Endodermal cell (in vitro differentiated cells): ENCODE results near the gene CCDC87. TPM values are rescaled to one million over a fixed set of nuclear protein-coding genes. Genes with fewer than 3 reads are reported as not detected.

Source experiments
- DNase-seq: peaks from one replicate; pipeline ENCODE4 v3.0.0-alpha.2; 2017
- H3K27ac ChIP-seq: 2 replicates; pipeline ENCODE4 v1.5.1; 2013; ENCODE audit warnings: mild to moderate bottlenecking, low read depth, low read length, moderate library complexity
- H3K27me3 ChIP-seq: 2 replicates; pipeline ENCODE4 v1.6.1; 2013; ENCODE audit warnings: mild to moderate bottlenecking, low read length, moderate library complexity; ENCODE audit not compliant: insufficient read depth, control insufficient read depth, poor library complexity, severe bottlenecking
- H3K36me3 ChIP-seq: 2 replicates; pipeline ENCODE4 v1.7.0; 2013; ENCODE audit warnings: mild to moderate bottlenecking, low read length, moderate library complexity; ENCODE audit not compliant: control insufficient read depth, insufficient read depth
- H3K4me1 ChIP-seq: one replicate; pipeline ENCODE4 v1.7.0; 2013; ENCODE audit warnings: low read length; ENCODE audit not compliant: control insufficient read depth, insufficient read depth
- H3K4me3 ChIP-seq: 2 replicates; pipeline ENCODE4 v1.5.1; 2013; ENCODE audit warnings: mild to moderate bottlenecking, low read length, moderate library complexity
- H3K9ac ChIP-seq: 2 replicates; pipeline ENCODE4 v1.6.1; 2013; ENCODE audit warnings: mild to moderate bottlenecking, low read length, moderate library complexity; ENCODE audit not compliant: poor library complexity, severe bottlenecking; ENCODE audit errors: extremely low read depth
- H3K9me3 ChIP-seq: 2 replicates; pipeline ENCODE4 v1.6.1; 2013; ENCODE audit warnings: mild to moderate bottlenecking, low read length, moderate library complexity; ENCODE audit not compliant: control insufficient read depth
- H3K27ac Mint-ChIP-seq: 2 replicates; pipeline ENCODE4 v1.8.0; 2020; ENCODE audit warnings: mixed read lengths
- H3K27me3 Mint-ChIP-seq: 2 replicates; pipeline ENCODE4 v1.8.0; 2021; ENCODE audit warnings: mild to moderate bottlenecking, mixed read lengths; ENCODE audit not compliant: insufficient read depth
- H3K36me3 Mint-ChIP-seq: 2 replicates; pipeline ENCODE4 v1.8.0; 2020; ENCODE audit warnings: low read depth, mixed read lengths
- H3K4me1 Mint-ChIP-seq: 2 replicates; pipeline ENCODE4 v1.8.0; 2020; ENCODE audit warnings: mixed read lengths
- H3K4me3 Mint-ChIP-seq: 2 replicates; pipeline ENCODE4 v1.8.0; 2020; ENCODE audit warnings: mild to moderate bottlenecking, moderate library complexity, mixed read lengths
- H3K9me3 Mint-ChIP-seq: 2 replicates; pipeline ENCODE4 v1.8.0; 2020; ENCODE audit warnings: mild to moderate bottlenecking, mixed read lengths
- WGBS, 2 experiments: methylation state at CpG; one replicate each; pipeline versions ENCODE4 v1.1.5 to v1.1.7; 2013; ENCODE audit warnings: missing lambda C conversion rate in 2 of 2, mixed read lengths in 1 of 2; ENCODE audit not compliant: insufficient coverage in 1 of 2, insufficient read length in 1 of 2; 5-methylcytosine and 5-hydroxymethylcytosine counted together
- total RNA-seq, 2 donors: library from RNA; stranded (reverse); fragmentation: NEBNext Ultra II Directional in 1 of 2; extraction: Animal tissue kit (Norgen Biotek cat#: 25700) in 1 of 2; gene quantifications; 2 replicates in 1 of 2; 3 replicates in 1 of 2; pipeline ENCODE4 v1.2.1, GENCODE V29; 2021
- TF ChIP-seq, protein P1 (sequence below): fragments of 200-600 bp; sonication (generic); conservative IDR thresholded peaks from 2 replicates; pipeline ENCODE4 v1.5.0; 2021; ENCODE audit warnings: antibody characterized with exemption, mild to moderate bottlenecking

Gene CCDC87
- total RNA-seq, 2 donors from 2014 or later, result 0.84 to 1.5 TPM

DNA sequence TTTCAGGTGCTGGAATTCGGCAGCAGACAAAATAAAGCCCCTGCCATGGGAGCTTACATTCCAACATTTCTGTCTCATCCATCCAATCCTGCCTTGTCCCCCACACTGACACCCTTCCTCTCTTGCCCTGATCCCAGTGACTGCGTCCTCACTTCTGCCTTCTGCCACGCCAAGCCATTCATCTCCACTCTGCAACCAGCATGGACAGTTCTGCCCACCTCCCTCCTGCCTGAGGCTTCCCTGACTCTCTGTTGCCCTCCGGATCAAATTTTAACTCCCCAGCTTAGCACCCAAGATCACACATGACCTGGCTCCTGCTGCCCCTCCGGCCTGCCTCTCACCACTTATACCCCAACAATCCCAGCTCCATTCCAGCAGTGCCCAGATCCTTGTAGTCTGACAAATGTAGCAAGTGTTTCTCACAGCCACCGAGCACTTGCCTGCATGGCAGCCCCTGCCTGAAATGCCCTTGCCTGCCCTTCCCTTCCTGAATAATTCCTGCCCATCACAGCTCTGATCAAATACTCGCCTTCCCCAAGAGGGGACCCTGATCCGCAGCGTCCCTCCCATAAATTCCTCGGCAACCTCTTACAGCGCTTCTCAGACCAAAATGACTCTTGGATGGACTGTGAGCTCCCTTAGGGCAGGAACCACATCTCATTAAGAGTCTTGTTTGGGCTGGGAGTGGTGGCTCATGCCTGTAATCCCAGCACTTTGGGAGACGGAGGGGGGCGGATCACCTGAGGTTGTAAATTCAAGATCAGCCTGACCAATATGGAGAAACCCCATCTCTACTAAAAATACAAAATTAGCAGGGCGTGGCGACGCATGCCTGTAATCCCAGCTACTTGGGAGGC is 43.9 kb downstream of the CCDC87 start:
- H3K4me1 ChIP-seq, result no peaks in the 10 kb centered on the region
- no peaks in the 10 kb centered on the region for H3K36me3 Mint-ChIP-seq
- H3K9me3 Mint-ChIP-seq, result no peaks in the 10 kb centered on the region
- H3K4me3 Mint-ChIP-seq, result no peak overlapping the region
- H3K9ac ChIP-seq, result no peak overlapping the region
- 80 to 81% methylated on average over 11 to 16 of the region's 16 CpGs for WGBS, 2 experiments
- DNase-seq, result no peak
- H3K27ac ChIP-seq, result no peak overlapping the region
- no peaks in the 10 kb centered on the region for H3K36me3 ChIP-seq
- no peaks in the 10 kb centered on the region for H3K27me3 ChIP-seq
- H3K27ac Mint-ChIP-seq, result no peak overlapping the region
- no peak overlapping the region for H3K4me3 ChIP-seq
- H3K9me3 ChIP-seq, result no peaks in the 10 kb centered on the region
- H3K4me1 Mint-ChIP-seq, result peaks cover 16% of the 10 kb centered on the region
- H3K27me3 Mint-ChIP-seq, result peaks cover 1% of the 10 kb centered on the region
- TF ChIP-seq, protein P1, sequence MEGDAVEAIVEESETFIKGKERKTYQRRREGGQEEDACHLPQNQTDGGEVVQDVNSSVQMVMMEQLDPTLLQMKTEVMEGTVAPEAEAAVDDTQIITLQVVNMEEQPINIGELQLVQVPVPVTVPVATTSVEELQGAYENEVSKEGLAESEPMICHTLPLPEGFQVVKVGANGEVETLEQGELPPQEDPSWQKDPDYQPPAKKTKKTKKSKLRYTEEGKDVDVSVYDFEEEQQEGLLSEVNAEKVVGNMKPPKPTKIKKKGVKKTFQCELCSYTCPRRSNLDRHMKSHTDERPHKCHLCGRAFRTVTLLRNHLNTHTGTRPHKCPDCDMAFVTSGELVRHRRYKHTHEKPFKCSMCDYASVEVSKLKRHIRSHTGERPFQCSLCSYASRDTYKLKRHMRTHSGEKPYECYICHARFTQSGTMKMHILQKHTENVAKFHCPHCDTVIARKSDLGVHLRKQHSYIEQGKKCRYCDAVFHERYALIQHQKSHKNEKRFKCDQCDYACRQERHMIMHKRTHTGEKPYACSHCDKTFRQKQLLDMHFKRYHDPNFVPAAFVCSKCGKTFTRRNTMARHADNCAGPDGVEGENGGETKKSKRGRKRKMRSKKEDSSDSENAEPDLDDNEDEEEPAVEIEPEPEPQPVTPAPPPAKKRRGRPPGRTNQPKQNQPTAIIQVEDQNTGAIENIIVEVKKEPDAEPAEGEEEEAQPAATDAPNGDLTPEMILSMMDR, result no peak

DNA sequence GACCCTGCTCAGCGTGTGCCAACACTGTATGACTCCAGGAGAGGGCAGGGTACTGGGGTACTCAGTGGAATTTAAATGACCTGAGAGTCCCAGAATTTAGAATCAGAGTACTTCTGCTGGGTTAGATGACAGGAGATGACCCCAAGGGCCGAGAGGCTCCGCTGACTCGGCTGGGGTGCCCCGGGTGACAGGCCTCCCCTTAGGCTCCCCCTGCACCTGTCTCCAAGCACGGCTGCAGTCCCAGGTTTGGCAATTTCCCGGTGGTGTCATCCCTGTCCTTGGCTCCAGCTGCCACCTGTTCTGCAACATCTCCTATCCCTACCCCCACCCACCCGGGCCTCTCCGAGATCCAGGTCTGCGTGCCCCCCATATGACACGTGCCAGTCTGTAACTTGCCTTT is 44.8 kb downstream of the CCDC87 start:
- H3K4me1 ChIP-seq, result no peaks in the 10 kb centered on the region
- Mint-ChIP-seq H3K9me3 (no peaks in the 10 kb centered on the region), H3K27me3 (peaks cover 1% of the 10 kb centered on the region), H3K27ac (no peak overlapping the region), H3K4me3 (no peak overlapping the region), H3K36me3 (peaks cover 3% of the 10 kb centered on the region), H3K4me1 (peaks cover 24% of the 10 kb centered on the region)
- H3K4me3 ChIP-seq, result no peak overlapping the region
- H3K9me3 ChIP-seq, result no peaks in the 10 kb centered on the region
- 83 to 84% methylated on average over 6 to 11 of the region's 11 CpGs for WGBS, 2 experiments
- no peak overlapping the region for H3K9ac ChIP-seq
- no peaks in the 10 kb centered on the region for H3K27me3 ChIP-seq
- TF ChIP-seq, protein P1, result peak; percentile 30
- no peak for DNase-seq
- no peak overlapping the region for H3K27ac ChIP-seq
- H3K36me3 ChIP-seq, result no peaks in the 10 kb centered on the region

DNA sequence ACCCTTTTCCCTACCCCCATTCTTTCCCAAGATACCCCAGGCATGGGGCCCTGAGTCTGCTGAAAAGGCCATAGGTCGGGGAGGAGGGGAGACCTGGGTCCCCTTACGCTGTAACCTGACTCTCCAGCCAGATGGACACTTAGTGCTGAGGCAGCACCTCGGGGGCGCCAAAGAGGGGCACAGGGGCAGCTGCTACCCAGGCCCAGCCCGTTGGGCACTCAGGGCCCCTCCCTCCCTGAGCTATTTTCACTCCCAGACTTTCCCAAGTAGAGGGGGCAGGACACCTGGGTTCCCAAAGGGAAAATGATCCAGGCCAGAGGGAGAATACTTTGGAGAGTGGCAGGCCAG is 45.2 kb downstream of the CCDC87 start:
- Histone ChIP-seq H3K27ac (peak overlapping the region; percentile 49), H3K27me3 (no peaks in the 10 kb centered on the region), H3K9me3 (no peaks in the 10 kb centered on the region), H3K36me3 (no peaks in the 10 kb centered on the region), H3K4me3 (no peak overlapping the region), H3K9ac (no peak overlapping the region), H3K4me1 (no peaks in the 10 kb centered on the region)
- no peaks in the 10 kb centered on the region for H3K9me3 Mint-ChIP-seq
- peaks cover 4% of the 10 kb centered on the region for H3K36me3 Mint-ChIP-seq
- TF ChIP-seq, protein P1, result no peak
- H3K4me1 Mint-ChIP-seq, result peaks cover 24% of the 10 kb centered on the region
- DNase-seq, result peak; percentile 63
- 22 to 64% methylated on average over 3 to 5 of the region's 5 CpGs for WGBS, 2 experiments
- H3K27me3 Mint-ChIP-seq, result peaks cover 1% of the 10 kb centered on the region
- H3K27ac Mint-ChIP-seq, result no peak overlapping the region
- no peak overlapping the region for H3K4me3 Mint-ChIP-seq
